Measurements from ENCODE around the gene STAM. TPM values are rescaled to one million over a fixed set of nuclear protein-coding genes. Genes with fewer than 3 reads are reported as not detected.

STAM gene
- total and polyA plus RNA-seq, 2 donors from 2014 or later: 10.3 to 26.1 TPM

- no peaks in the 10 kb centered on the region for H3K36me3 ChIP-seq (ENCODE audit: control insufficient read depth in 2 of 3, insufficient read depth in 3 of 3, low read length in 3 of 3)
- FAIRE-seq (no peak), DNase-seq (no peak)
- no peaks in the 10 kb centered on the region for H3K9me3 ChIP-seq (ENCODE audit: control insufficient read depth in 2 of 3, insufficient read depth in 1 of 3, low read length in 3 of 3)
- no peak overlapping the region for H3K27ac ChIP-seq (ENCODE audit: low read depth in 2 of 2, low read length in 2 of 2)
- H3K4me3 ChIP-seq (ENCODE audit: low read length in 3 of 3): no peak overlapping the region
- no peak for TF ChIP-seq CTCF (IDR thresholded peaks at IDR 0.05; ENCODE audit: borderline replicate concordance, extremely low read depth, insufficient read depth)
- H3K9ac ChIP-seq (ENCODE audit: low read length in 3 of 3): no peak overlapping the region
- peaks cover 0 to 7% (median 0%) of the 10 kb centered on the region in 3 donors for H3K4me1 ChIP-seq (ENCODE audit: control insufficient read depth in 2 of 3, insufficient read depth in 2 of 3, low read depth in 1 of 3, low read length in 3 of 3)
- no peaks in the 10 kb centered on the region for H3K27me3 ChIP-seq (ENCODE audit: control insufficient read depth, insufficient read depth, low read length)
- intact Hi-C loops (cut with DNase I): no loop called here
Measured at GRCh38 chr10:17652585-17652984, 8.6 kb downstream of the STAM start.

GRCh38 chr10:17655009-17655408 lies 11.1 kb downstream of the STAM start:
- no peaks in the 10 kb centered on the region for H3K27me3 ChIP-seq (ENCODE audit: control insufficient read depth, insufficient read depth, low read length)
- H3K4me3 ChIP-seq (ENCODE audit: low read length in 3 of 3): no peak overlapping the region
- no peak overlapping the region for H3K9ac ChIP-seq (ENCODE audit: low read length in 3 of 3)
- intact Hi-C loops (cut with DNase I): no loop called here
- no peaks in the 10 kb centered on the region for H3K36me3 ChIP-seq (ENCODE audit: control insufficient read depth in 2 of 3, insufficient read depth in 3 of 3, low read length in 3 of 3)
- FAIRE-seq (no peak), DNase-seq (no peak)
- no peak overlapping the region for H3K27ac ChIP-seq (ENCODE audit: low read depth in 2 of 2, low read length in 2 of 2)
- TF ChIP-seq CTCF (IDR thresholded peaks at IDR 0.05; ENCODE audit: borderline replicate concordance, extremely low read depth, insufficient read depth): no peak
- H3K9me3 ChIP-seq (ENCODE audit: control insufficient read depth in 2 of 3, insufficient read depth in 1 of 3, low read length in 3 of 3): no peaks in the 10 kb centered on the region
- peaks cover 0 to 7% (median 0%) of the 10 kb centered on the region in 3 donors for H3K4me1 ChIP-seq (ENCODE audit: control insufficient read depth in 2 of 3, insufficient read depth in 2 of 3, low read depth in 1 of 3, low read length in 3 of 3)

GRCh38 chr10:17655567-17656146 lies 11.7 kb downstream of the STAM start:
- Histone ChIP-seq H3K36me3 (ENCODE audit: control insufficient read depth in 2 of 3, insufficient read depth in 3 of 3, low read length in 3 of 3) (no peaks in the 10 kb centered on the region), H3K4me1 (ENCODE audit: control insufficient read depth in 2 of 3, insufficient read depth in 2 of 3, low read depth in 1 of 3, low read length in 3 of 3) (peaks cover 0 to 7% (median 0%) of the 10 kb centered on the region in 3 donors), H3K27me3 (ENCODE audit: control insufficient read depth, insufficient read depth, low read length) (no peaks in the 10 kb centered on the region), H3K27ac (ENCODE audit: low read depth in 2 of 2, low read length in 2 of 2) (no peak overlapping the region), H3K9me3 (ENCODE audit: control insufficient read depth in 2 of 3, insufficient read depth in 1 of 3, low read length in 3 of 3) (no peaks in the 10 kb centered on the region), H3K4me3 (ENCODE audit: low read length in 3 of 3) (no peak overlapping the region), H3K9ac (ENCODE audit: low read length in 3 of 3) (no peak overlapping the region)
- intact Hi-C loops (cut with DNase I): no loop called here
- FAIRE-seq (no peak), DNase-seq (no peak)
- TF ChIP-seq CTCF (IDR thresholded peaks at IDR 0.05; ENCODE audit: borderline replicate concordance, extremely low read depth, insufficient read depth): no peak

- H3K27ac ChIP-seq (ENCODE audit: low read depth in 2 of 2, low read length in 2 of 2): no peak overlapping the region
- intact Hi-C loops (cut with DNase I): no loop called here
- H3K4me1 ChIP-seq (ENCODE audit: control insufficient read depth in 2 of 3, insufficient read depth in 2 of 3, low read depth in 1 of 3, low read length in 3 of 3): peaks cover 0 to 7% (median 0%) of the 10 kb centered on the region in 3 donors
- H3K9ac ChIP-seq (ENCODE audit: low read length in 3 of 3): no peak overlapping the region
- no peak overlapping the region for H3K4me3 ChIP-seq (ENCODE audit: low read length in 3 of 3)
- DNase-seq (no peak), FAIRE-seq (no peak)
- H3K27me3 ChIP-seq (ENCODE audit: control insufficient read depth, insufficient read depth, low read length): no peaks in the 10 kb centered on the region
- no peak for TF ChIP-seq CTCF (IDR thresholded peaks at IDR 0.05; ENCODE audit: borderline replicate concordance, extremely low read depth, insufficient read depth)
- peaks cover 0 to 2% (median 0%) of the 10 kb centered on the region in 3 donors for H3K36me3 ChIP-seq (ENCODE audit: control insufficient read depth in 2 of 3, insufficient read depth in 3 of 3, low read length in 3 of 3)
- no peaks in the 10 kb centered on the region for H3K9me3 ChIP-seq (ENCODE audit: control insufficient read depth in 2 of 3, insufficient read depth in 1 of 3, low read length in 3 of 3)
Measured at GRCh38 chr10:17657103-17657500, 13.2 kb downstream of the STAM start.

All from kidney (tissue), 14 donors.